H1 (cell line): ENCODE results near the gene MIPOL1. TPM values are rescaled to one million over a fixed set of nuclear protein-coding genes. Genes with fewer than 3 reads are reported as not detected.

Experiments
- CTCF ChIA-PET: fragments of 300-600 bp; sonication (Branson Sonifier 250); formaldehyde crosslinking; loops from one replicate; lab custom pipeline; 2021; ENCODE audit not compliant: partially characterized antibody; lab: Charles Lee
- POLR2A ChIA-PET: fragments of 300-600 bp; sonication (Branson Sonifier 250); formaldehyde crosslinking; loops from one replicate; lab custom pipeline; 2021; ENCODE audit warnings: inconsistent platforms; ENCODE audit not compliant: partially characterized antibody; lab: Charles Lee
- DNase-seq, 2 experiments: peaks; one replicate each; pipeline versions ENCODE4 v3.0.0 to v3.0.0-alpha.2; 2010 to 2022; ENCODE audit warnings: low spot score in 2 of 2, low read depth in 1 of 2, mixed read lengths in 1 of 2
- FAIRE-seq: peaks from 2 replicates; lab custom pipeline; 2011; peaks lifted over from hg19 to GRCh38; lab: Jason Lieb, UNC
- H2AFZ ChIP-seq: 2 replicates; pipeline ENCODE4 v1.8.1; 2012; ENCODE audit warnings: low read length, inconsistent platforms
- H2AK5ac ChIP-seq: 2 replicates; pipeline ENCODE4 v1.6.1; 2013; ENCODE audit warnings: low read depth, low read length
- H2BK120ac ChIP-seq: replicated peaks from 2 replicates; pipeline ENCODE3; 2013; ENCODE audit warnings: low read depth, low read length, inconsistent platforms
- H2BK12ac ChIP-seq: 2 replicates; pipeline ENCODE4 v1.6.1; 2013; ENCODE audit warnings: low read depth, low read length
- H2BK15ac ChIP-seq: 2 replicates; pipeline ENCODE4 v1.6.1; 2013; ENCODE audit warnings: low read length
- H2BK20ac ChIP-seq: 2 replicates; pipeline ENCODE4 v1.6.1; 2013; ENCODE audit warnings: low read length
- H2BK5ac ChIP-seq: 2 replicates; pipeline ENCODE4 v1.6.1; 2013; ENCODE audit warnings: low read depth, low read length
- H3K14ac ChIP-seq: 2 replicates; pipeline ENCODE4 v1.6.1; 2013; ENCODE audit warnings: inconsistent platforms; ENCODE audit not compliant: insufficient read length
- H3K18ac ChIP-seq: 2 replicates; pipeline ENCODE4 v1.6.1; 2013; ENCODE audit warnings: low read length; ENCODE audit errors: extremely low read depth
- H3K23ac ChIP-seq: 2 replicates; pipeline ENCODE4 v1.6.1; 2013; ENCODE audit warnings: inconsistent platforms; ENCODE audit not compliant: insufficient read length
- H3K23me2 ChIP-seq: 2 replicates; pipeline ENCODE4 v1.6.1; 2013; ENCODE audit warnings: low read depth, low read length
- H3K27ac ChIP-seq: 2 replicates; pipeline ENCODE4 v1.6.1; 2011; ENCODE audit warnings: low read depth, low read length, inconsistent platforms
- H3K27me3 ChIP-seq, 4 experiments: replicated peaks in 1 of 4; 1 replicate in 1 of 4; 2 replicates in 3 of 4; pipeline versions ENCODE4 v1.6.1 to v1.8.1; 2011 to 2013; ENCODE audit warnings: low read length in 3 of 4, mild to moderate bottlenecking in 3 of 4, inconsistent platforms in 2 of 4, mixed read lengths in 2 of 4, moderate library complexity in 1 of 4; ENCODE audit not compliant: control insufficient read depth in 3 of 4, insufficient read depth in 3 of 4; ENCODE audit errors: extremely low read depth in 1 of 4
- H3K36me3 ChIP-seq, 4 experiments: 2 replicates each; pipeline versions ENCODE4 v1.6.1 to v1.8.1; 2011 to 2013; ENCODE audit warnings: mild to moderate bottlenecking in 4 of 4, low read length in 3 of 4, moderate library complexity in 2 of 4, control low read depth in 1 of 4, inconsistent platforms in 1 of 4; ENCODE audit not compliant: insufficient read depth in 4 of 4, control insufficient read depth in 2 of 4
- H3K4ac ChIP-seq: replicated peaks from 2 replicates; pipeline ENCODE3; 2013; ENCODE audit warnings: low read length, low read depth, mixed read lengths, inconsistent platforms; ENCODE audit not compliant: insufficient read length
- H3K4me1 ChIP-seq, 4 experiments: replicated peaks in 1 of 4; 1 replicate in 1 of 4; 2 replicates in 3 of 4; pipeline versions ENCODE4 v1.6.1 to v1.8.1; 2011 to 2013; ENCODE audit warnings: low read length in 3 of 4, inconsistent platforms in 2 of 4, mixed read lengths in 1 of 4; ENCODE audit not compliant: insufficient read depth in 4 of 4, control insufficient read depth in 3 of 4
- H3K4me2 ChIP-seq, 2 experiments: 2 replicates each; pipeline versions ENCODE4 v1.6.1 to v1.8.1; 2011 to 2013; ENCODE audit warnings: low read depth in 2 of 2, low read length in 2 of 2, control low read depth in 1 of 2, inconsistent platforms in 1 of 2, mild to moderate bottlenecking in 1 of 2; ENCODE audit not compliant: insufficient read depth in 1 of 2
- H3K4me3 ChIP-seq, 4 experiments: fragments of 200-600, 300-600 bp in 1 of 4; sonication (generic), shearing (Covaris generic), sonication (Bioruptor Twin) in 1 of 4; 2 replicates each; pipeline versions ENCODE4 v1.5.1 to v1.8.1; 2011 to 2016; ENCODE audit warnings: low read length in 4 of 4, low read depth in 3 of 4, control low read depth in 2 of 4, inconsistent platforms in 2 of 4, mild to moderate bottlenecking in 2 of 4, mixed read lengths in 1 of 4, moderate library complexity in 1 of 4; ENCODE audit not compliant: insufficient read depth in 2 of 4; ENCODE audit errors: extremely low read depth in 1 of 4
- H3K56ac ChIP-seq: replicated peaks from 2 replicates; pipeline ENCODE3; 2013; ENCODE audit warnings: low read depth, mild to moderate bottlenecking, mixed read lengths, low read length, inconsistent platforms; ENCODE audit not compliant: insufficient read length
- H3K79me1 ChIP-seq: 2 replicates; pipeline ENCODE4 v1.6.1; 2013; ENCODE audit warnings: low read depth, low read length, control low read depth
- H3K79me2 ChIP-seq, 2 experiments: 2 replicates each; pipeline versions ENCODE4 v1.6.1 to v1.8.1; 2012 to 2013; ENCODE audit warnings: low read length in 2 of 2, mild to moderate bottlenecking in 2 of 2, inconsistent platforms in 1 of 2; ENCODE audit not compliant: insufficient read depth in 2 of 2, control insufficient read depth in 1 of 2
- H3K9ac ChIP-seq, 4 experiments: replicated peaks in 1 of 4; 1 replicate in 1 of 4; 2 replicates in 3 of 4; pipeline versions ENCODE4 v1.6.1 to v1.8.1; 2011 to 2013; ENCODE audit warnings: low read depth in 3 of 4, low read length in 3 of 4, control low read depth in 2 of 4, mild to moderate bottlenecking in 2 of 4, moderate library complexity in 2 of 4, inconsistent platforms in 1 of 4; ENCODE audit errors: extremely low read depth in 1 of 4
- H3K9me3 ChIP-seq, 2 experiments: 2 replicates each; pipeline versions ENCODE4 v1.6.1 to v1.8.1; 2012 to 2013; ENCODE audit warnings: mild to moderate bottlenecking in 2 of 2, moderate library complexity in 2 of 2, control low read depth in 1 of 2, inconsistent platforms in 1 of 2, low read depth in 1 of 2, low read length in 1 of 2, mixed read lengths in 1 of 2; ENCODE audit not compliant: insufficient read depth in 2 of 2
- H4K20me1 ChIP-seq, 2 experiments: replicated peaks in 1 of 2; 2 replicates each; pipeline versions ENCODE3 to v1.8.1; 2011 to 2013; ENCODE audit warnings: inconsistent platforms in 2 of 2, low read length in 2 of 2, mild to moderate bottlenecking in 1 of 2; ENCODE audit not compliant: insufficient read depth in 2 of 2, control insufficient read depth in 1 of 2
- H4K5ac ChIP-seq: 2 replicates; pipeline ENCODE4 v1.6.1; 2013; ENCODE audit warnings: low read length, low read depth, mixed read lengths, inconsistent platforms; ENCODE audit not compliant: insufficient read length
- H4K8ac ChIP-seq: 2 replicates; pipeline ENCODE4 v1.8.0; 2013; ENCODE audit warnings: mild to moderate bottlenecking, moderate library complexity, low read length, inconsistent platforms; ENCODE audit not compliant: insufficient read depth; ENCODE audit errors: extremely low read depth
- H4K91ac ChIP-seq: replicated peaks from 2 replicates; pipeline ENCODE3; 2013; ENCODE audit warnings: low read length, mixed read lengths, inconsistent platforms; ENCODE audit not compliant: insufficient read length
- MAFK ChIP-seq: IDR thresholded peaks from 2 replicates; pipeline ENCODE4 v1.6.1; 2012; ENCODE audit warnings: low read depth, mild to moderate bottlenecking, improper control_type of control experiment, low read length
- MAX ChIP-seq: IDR thresholded peaks from 2 replicates; pipeline ENCODE4 v1.6.1; 2012; ENCODE audit warnings: inconsistent platforms
- RAD21 ChIP-seq, 2 experiments: IDR thresholded peaks in 1 of 2; conservative IDR thresholded peaks in 1 of 2; 2 replicates each; pipeline ENCODE4 v1.6.1; 2011; ENCODE audit warnings: low read depth in 2 of 2, low read length in 2 of 2, improper control_type of control experiment in 1 of 2, inconsistent platforms in 1 of 2, mild to moderate bottlenecking in 1 of 2, moderate library complexity in 1 of 2
- RBBP5 ChIP-seq: IDR thresholded peaks from 2 replicates; pipeline ENCODE4 v1.7.1; 2012; ENCODE audit warnings: low read depth, mild to moderate bottlenecking, inconsistent platforms, low read length, moderate library complexity, borderline replicate concordance
- RNF2 ChIP-seq: fragments of 200-900, 300-1000 bp; sonication (generic); IDR thresholded peaks from 2 replicates; pipeline ENCODE4 v1.7.1; 2016; ENCODE audit warnings: borderline replicate concordance, low read depth, mild to moderate bottlenecking, antibody characterized with exemption, low read length; ENCODE audit not compliant: poor library complexity, severe bottlenecking; ENCODE audit errors: missing control alignments
- SP1 ChIP-seq: IDR thresholded peaks from 2 replicates; pipeline ENCODE4 v1.6.1; 2011; ENCODE audit warnings: low read depth, low read length
- SRF ChIP-seq: IDR thresholded peaks from 2 replicates; pipeline ENCODE4 v1.6.1; 2011; ENCODE audit warnings: mild to moderate bottlenecking, low read depth, low read length, moderate library complexity
- polyA plus RNA-seq, 7 experiments: library from polyadenylated mRNA; depleted of rRNA in 3 of 7; stranded (reverse) in 5 of 7; unstranded in 2 of 7; fragments of >200 nt in 5 of 7; fragments of 200-250 nt in 2 of 7; gene quantifications; 1 replicate in 5 of 7; 2 replicates in 1 of 7; 4 replicates in 1 of 7; pipeline versions ENCODE4 v1.2.1 to v1.2.3, GENCODE V29; 2011 to 2013; ENCODE audit warnings: missing spikeins in 2 of 7, mixed read lengths in 2 of 7
- total RNA-seq: library from RNA; stranded (reverse); fragmentation: NEBNext Ultra II Directional; extraction: Animal tissue kit (Norgen Biotek cat#: 25700); gene quantifications from 2 replicates; pipeline ENCODE4 v1.2.1, GENCODE V29; 2021

Gene MIPOL1
- total and polyA plus RNA-seq, 2 of the 8 experiments (the other 6 are each of a cell fraction or from before 2014, with no cell fraction given) = 2.8 to 23.9 TPM

GRCh38 chr14:37330910-37331309 lies 133.2 kb downstream of the MIPOL1 start:
- Histone ChIP-seq H3K23ac (no peak overlapping the region), H2BK120ac (no peak overlapping the region), H3K4me3 (no peak overlapping the region), H3K27ac (no peak overlapping the region), H2BK12ac (no peak overlapping the region), H3K23me2 (no peaks in the 10 kb centered on the region), H2AK5ac (no peak overlapping the region), H3K14ac (no peak overlapping the region), H2BK20ac (no peak overlapping the region), H3K9me3 (no peaks in the 10 kb centered on the region), H4K20me1 (no peaks in the 10 kb centered on the region), H4K91ac (no peak overlapping the region), H3K9ac (no peak overlapping the region), H2BK5ac (no peak overlapping the region), H2BK15ac (no peak overlapping the region), H3K56ac (no peak overlapping the region), H3K4me2 (no peak overlapping the region), H3K79me1 (no peaks in the 10 kb centered on the region), H4K5ac (no peak overlapping the region), H3K79me2 (no peaks in the 10 kb centered on the region), H2AFZ (no peak overlapping the region), H3K4ac (no peak overlapping the region), H4K8ac (no peak overlapping the region), H3K36me3 (no peaks in the 10 kb centered on the region; a peak in 1 of 8 replicates), H3K27me3 (no peaks in the 10 kb centered on the region), H3K18ac (no peak overlapping the region), H3K4me1 (no peaks in the 10 kb centered on the region)
- ChIA-PET POLR2A (no interaction called here), CTCF (no interaction called here)
- no peak for TF ChIP-seq SRF
- TF ChIP-seq MAX = no peak
- no peak for TF ChIP-seq SP1
- TF ChIP-seq RAD21 (IDR thresholded peaks at IDR 0.05 in 1 of 2, conservative IDR thresholded peaks at IDR 0.05 in 1 of 2; ENCODE audit: low read depth in 2 of 2, low read length in 2 of 2) = no peak
- TF ChIP-seq RNF2 = no peak
- no peak for TF ChIP-seq RBBP5
- no peak for TF ChIP-seq MAFK
- FAIRE-seq (no peak), DNase-seq (no peak)
